Endothelial cell (in vitro differentiated cells): ENCODE data around the gene CYP4V2. TPM values are rescaled to one million over a fixed set of nuclear protein-coding genes. Genes with fewer than 3 reads are reported as not detected.

Experiments
- DNase-seq: peaks from one replicate; pipeline ENCODE4 v3.0.0; 2021; ENCODE audit warnings: low spot score
- H3K27ac Mint-ChIP-seq: one replicate; pipeline ENCODE4 v1.8.0; 2021; ENCODE audit warnings: mixed read lengths, inconsistent platforms; ENCODE audit not compliant: unreplicated experiment
- H3K27me3 Mint-ChIP-seq: one replicate; pipeline ENCODE4 v1.8.0; 2021; ENCODE audit warnings: mild to moderate bottlenecking, moderate library complexity, mixed read lengths, inconsistent platforms; ENCODE audit not compliant: unreplicated experiment
- H3K36me3 Mint-ChIP-seq: one replicate; pipeline ENCODE4 v1.8.0; 2021; ENCODE audit warnings: mild to moderate bottlenecking, low read depth, mixed read lengths, inconsistent platforms; ENCODE audit not compliant: unreplicated experiment
- H3K4me1 Mint-ChIP-seq: one replicate; pipeline ENCODE4 v1.8.0; 2021; ENCODE audit warnings: mild to moderate bottlenecking, mixed read lengths, inconsistent platforms; ENCODE audit not compliant: unreplicated experiment
- H3K4me3 Mint-ChIP-seq: one replicate; pipeline ENCODE4 v1.8.0; 2021; ENCODE audit warnings: mild to moderate bottlenecking, mixed read lengths, inconsistent platforms; ENCODE audit not compliant: unreplicated experiment
- H3K9me3 Mint-ChIP-seq: one replicate; pipeline ENCODE4 v1.8.0; 2021; ENCODE audit warnings: mixed read lengths, inconsistent platforms; ENCODE audit not compliant: unreplicated experiment
- total RNA-seq: library from RNA; stranded (reverse); fragmentation: NEBNext Ultra II Directional; extraction: Animal tissue kit (Norgen Biotek cat#: 25700); gene quantifications from one replicate; pipeline ENCODE4 v1.2.1, GENCODE V29; 2021; ENCODE audit not compliant: unreplicated experiment
- TF ChIP-seq, protein P1 (sequence below): fragments of 200-600 bp; sonication (generic); IDR thresholded peaks from one replicate; pipeline ENCODE4 v1.5.0; 2021; ENCODE audit warnings: antibody characterized with exemption; ENCODE audit not compliant: unreplicated experiment

The CYP4V2 gene
- total RNA-seq, 1 donor from 2014 or later: 4.5 TPM

- TF ChIP-seq, protein P1, sequence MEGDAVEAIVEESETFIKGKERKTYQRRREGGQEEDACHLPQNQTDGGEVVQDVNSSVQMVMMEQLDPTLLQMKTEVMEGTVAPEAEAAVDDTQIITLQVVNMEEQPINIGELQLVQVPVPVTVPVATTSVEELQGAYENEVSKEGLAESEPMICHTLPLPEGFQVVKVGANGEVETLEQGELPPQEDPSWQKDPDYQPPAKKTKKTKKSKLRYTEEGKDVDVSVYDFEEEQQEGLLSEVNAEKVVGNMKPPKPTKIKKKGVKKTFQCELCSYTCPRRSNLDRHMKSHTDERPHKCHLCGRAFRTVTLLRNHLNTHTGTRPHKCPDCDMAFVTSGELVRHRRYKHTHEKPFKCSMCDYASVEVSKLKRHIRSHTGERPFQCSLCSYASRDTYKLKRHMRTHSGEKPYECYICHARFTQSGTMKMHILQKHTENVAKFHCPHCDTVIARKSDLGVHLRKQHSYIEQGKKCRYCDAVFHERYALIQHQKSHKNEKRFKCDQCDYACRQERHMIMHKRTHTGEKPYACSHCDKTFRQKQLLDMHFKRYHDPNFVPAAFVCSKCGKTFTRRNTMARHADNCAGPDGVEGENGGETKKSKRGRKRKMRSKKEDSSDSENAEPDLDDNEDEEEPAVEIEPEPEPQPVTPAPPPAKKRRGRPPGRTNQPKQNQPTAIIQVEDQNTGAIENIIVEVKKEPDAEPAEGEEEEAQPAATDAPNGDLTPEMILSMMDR: no peak
- no peak overlapping the region for H3K4me3 Mint-ChIP-seq
- DNase-seq: no peak
- peaks cover 5% of the 10 kb centered on the region for H3K4me1 Mint-ChIP-seq
- no peak overlapping the region for H3K27ac Mint-ChIP-seq
- H3K27me3 Mint-ChIP-seq: peaks cover 9% of the 10 kb centered on the region
- no peaks in the 10 kb centered on the region for H3K36me3 Mint-ChIP-seq
- H3K9me3 Mint-ChIP-seq: no peaks in the 10 kb centered on the region
Observed at GRCh38 chr4:186148336-186148975, 42.9 kb upstream of the CYP4V2 start.

- H3K4me3 Mint-ChIP-seq: no peak overlapping the region
- no peaks in the 10 kb centered on the region for H3K36me3 Mint-ChIP-seq
- H3K9me3 Mint-ChIP-seq: no peaks in the 10 kb centered on the region
- H3K27ac Mint-ChIP-seq: no peak overlapping the region
- peaks cover 3% of the 10 kb centered on the region for H3K27me3 Mint-ChIP-seq
- DNase-seq: peak; percentile 62
- H3K4me1 Mint-ChIP-seq: peaks cover 5% of the 10 kb centered on the region
- TF ChIP-seq, protein P1: peak; percentile 84
Observed at GRCh38 chr4:186149872-186150271, 41.5 kb upstream of the CYP4V2 start.

DNA sequence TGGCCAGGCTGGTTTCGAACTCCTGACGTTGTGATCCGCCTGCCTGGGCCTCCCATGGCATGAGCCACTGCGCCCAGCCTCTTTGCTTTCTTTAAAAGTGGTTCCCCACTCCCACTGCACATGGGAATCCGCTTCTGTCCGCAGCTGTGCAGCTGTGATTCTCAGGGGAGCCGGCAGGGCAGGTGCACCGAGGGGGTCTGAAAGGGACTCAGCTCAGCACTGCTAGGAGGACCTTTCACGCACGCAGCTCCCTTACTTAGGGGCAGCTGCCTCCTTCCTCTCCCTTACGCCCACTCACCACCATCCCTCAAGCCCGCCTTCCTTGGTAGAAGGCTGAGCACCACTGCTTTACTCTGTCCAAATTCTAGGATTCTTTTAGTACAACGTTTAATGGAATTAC, 40.4 kb upstream of the CYP4V2 start:
- Mint-ChIP-seq H3K27me3 (peaks cover 1% of the 10 kb centered on the region), H3K36me3 (no peaks in the 10 kb centered on the region), H3K4me3 (no peak overlapping the region), H3K4me1 (peaks cover under 1% of the 10 kb centered on the region), H3K27ac (no peak overlapping the region), H3K9me3 (no peaks in the 10 kb centered on the region)
- TF ChIP-seq, protein P1: no peak
- DNase-seq: no peak

- no peak overlapping the region for H3K4me3 Mint-ChIP-seq
- DNase-seq: no peak
- no peaks in the 10 kb centered on the region for H3K4me1 Mint-ChIP-seq
- TF ChIP-seq, protein P1: no peak
- no peaks in the 10 kb centered on the region for H3K36me3 Mint-ChIP-seq
- no peak overlapping the region for H3K27ac Mint-ChIP-seq
- peaks cover 1% of the 10 kb centered on the region for H3K27me3 Mint-ChIP-seq
- H3K9me3 Mint-ChIP-seq: no peaks in the 10 kb centered on the region
Observed at GRCh38 chr4:186151499-186151898, 39.9 kb upstream of the CYP4V2 start.

DNA sequence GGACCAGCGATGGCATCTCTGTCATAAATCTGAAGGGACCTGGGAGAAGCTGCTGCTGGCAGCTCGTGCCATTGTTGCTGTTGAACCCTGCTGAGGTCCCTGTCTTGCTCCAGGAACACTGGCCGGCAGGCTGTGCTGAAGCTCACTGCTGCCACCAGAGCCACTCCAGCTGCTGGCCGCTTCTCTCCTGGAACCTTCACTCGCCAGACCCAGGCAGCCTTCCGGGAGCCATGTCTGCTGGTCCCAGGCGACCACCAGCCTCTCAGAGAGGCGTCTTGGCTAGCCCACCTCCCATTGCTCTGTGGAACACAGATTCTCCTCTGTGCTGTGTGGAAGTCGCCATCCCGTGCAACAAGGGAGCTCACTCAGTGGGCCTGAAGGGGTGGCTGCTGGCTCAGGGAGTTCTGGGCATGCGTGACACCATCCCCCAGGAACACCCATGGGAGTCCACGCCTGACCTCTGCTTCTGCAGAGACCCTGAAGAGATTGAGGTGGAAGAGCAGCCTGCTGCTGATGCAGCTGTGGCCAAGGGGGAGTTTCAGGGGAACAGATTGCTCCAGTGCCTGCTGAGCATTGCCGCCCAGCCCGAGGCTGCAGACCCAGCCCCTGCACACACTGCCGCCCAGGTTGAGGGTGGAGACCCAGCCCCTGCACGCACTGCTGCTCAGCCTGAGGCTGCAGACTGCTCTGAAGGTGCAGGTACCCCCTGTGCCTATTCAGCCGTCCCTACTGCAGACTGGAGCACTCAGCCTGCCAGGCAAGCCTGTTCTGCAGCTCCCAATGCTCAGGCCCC, 33.1 kb upstream of the CYP4V2 start:
- no peak for DNase-seq
- no peaks in the 10 kb centered on the region for H3K9me3 Mint-ChIP-seq
- peaks cover 1% of the 10 kb centered on the region for H3K27me3 Mint-ChIP-seq
- no peaks in the 10 kb centered on the region for H3K36me3 Mint-ChIP-seq
- no peak overlapping the region for H3K4me3 Mint-ChIP-seq
- H3K4me1 Mint-ChIP-seq: peaks cover 3% of the 10 kb centered on the region
- H3K27ac Mint-ChIP-seq: no peak overlapping the region
- TF ChIP-seq, protein P1: no peak
